ENCODE measurements around the gene QDPR. TPM values are rescaled to one million over a fixed set of nuclear protein-coding genes. Genes with fewer than 3 reads are reported as not detected.

QDPR gene
- total and polyA plus RNA-seq, 2 donors (not counting 1 experiment from before 2014, with no cell fraction given) = 2.7 to 8.1 TPM

GRCh38 chr4:17521595-17521994, 9.7 kb upstream of the QDPR start:
- Histone ChIP-seq H3K27ac (ENCODE audit: low read length in 2 of 2) (no peak overlapping the region), H3K4me1 (ENCODE audit: control insufficient read depth in 2 of 2, insufficient read depth in 2 of 2, low read length in 2 of 2) (no peaks in the 10 kb centered on the region), H3K4me2 (replicated peaks; ENCODE audit: low read depth, low read length, poor library complexity, severe bottlenecking) (no peak overlapping the region), H3K9me3 (ENCODE audit: control extremely low read depth in 1 of 3, control insufficient read depth in 2 of 3, insufficient read depth in 1 of 3, low read length in 2 of 3) (no peaks in the 10 kb centered on the region), H2AFZ (ENCODE audit: insufficient read depth, low read depth, low read length, poor library complexity, severe bottlenecking) (no peak overlapping the region), H3K36me3 (replicated peaks in 1 of 2; ENCODE audit: control extremely low read depth in 1 of 2, control insufficient read depth in 1 of 2, extremely low read depth in 1 of 2, insufficient read depth in 2 of 2, low read length in 1 of 2) (no peaks in the 10 kb centered on the region), H3K4me3 (ENCODE audit: control extremely low read depth in 1 of 5, extremely low read depth in 1 of 5, insufficient read depth in 1 of 5, low read depth in 2 of 5, low read length in 4 of 5) (no peak overlapping the region), H3K9ac (ENCODE audit: low read length) (no peak overlapping the region), H3K79me2 (ENCODE audit: control insufficient read depth, insufficient read depth, low read length) (no peaks in the 10 kb centered on the region), H3K27me3 (replicated peaks in 1 of 4; ENCODE audit: control extremely low read depth in 1 of 4, control insufficient read depth in 3 of 4, insufficient read depth in 4 of 4, low read length in 3 of 4) (peaks cover 0 to 6% (median 3%) of the 10 kb centered on the region in 4 experiments), H4K20me1 (ENCODE audit: control insufficient read depth, insufficient read depth, low read length, poor library complexity, severe bottlenecking) (no peaks in the 10 kb centered on the region)
- peaks cover 26% of the 10 kb centered on the region for H3K27me3 Mint-ChIP-seq
- intact Hi-C loops (cut with micrococcal nuclease) = no loop called here
- POLR2A ChIA-PET = no interaction called here
- ATAC-seq (ENCODE audit: low read depth) (no peak), DNase-seq (no peak)
- no peak overlapping the region for H3K27ac Mint-ChIP-seq
- H3K9me3 Mint-ChIP-seq (ENCODE audit: insufficient read depth) = no peaks in the 10 kb centered on the region
- H3K4me1 Mint-ChIP-seq = no peaks in the 10 kb centered on the region
- 97% methylated on average over 3 of the region's 5 CpGs for WGBS (ENCODE audit: insufficient coverage)
- no peak for TF ChIP-seq CTCF (IDR thresholded peaks at IDR 0.05)
- CTCF ChIA-PET = interaction anchor here (1.7 kb wide), 1 partner anchor 27 kb away, joined by 5 read pairs; no protein-coding TSS in a partner anchor
- H3K4me3 Mint-ChIP-seq = no peak overlapping the region

- ChIA-PET POLR2A (no interaction called here), CTCF (interaction anchor here (1.4 kb wide), 1 partner anchor 31 kb away, joined by 5 read pairs; no protein-coding TSS in a partner anchor)
- H2AFZ ChIP-seq (ENCODE audit: insufficient read depth, low read depth, low read length, poor library complexity, severe bottlenecking) = no peak overlapping the region
- intact Hi-C loops (cut with micrococcal nuclease) = no loop called here
- H3K9ac ChIP-seq (ENCODE audit: low read length) = no peak overlapping the region
- H3K4me3 ChIP-seq (ENCODE audit: control extremely low read depth in 1 of 5, extremely low read depth in 1 of 5, insufficient read depth in 1 of 5, low read depth in 2 of 5, low read length in 4 of 5) = no peak overlapping the region
- H3K4me2 ChIP-seq (replicated peaks; ENCODE audit: low read depth, low read length, poor library complexity, severe bottlenecking) = no peak overlapping the region
- ATAC-seq (ENCODE audit: low read depth) (no peak), DNase-seq (no peak)
- no peak overlapping the region for H3K27ac ChIP-seq (ENCODE audit: low read length in 2 of 2)
- no peaks in the 10 kb centered on the region for H4K20me1 ChIP-seq (ENCODE audit: control insufficient read depth, insufficient read depth, low read length, poor library complexity, severe bottlenecking)
- TF ChIP-seq EZH2 (IDR thresholded peaks at IDR 0.05; ENCODE audit: borderline replicate concordance, insufficient read depth, low read depth, low read length, poor library complexity, severe bottlenecking) = no peak
- no peak for TF ChIP-seq CTCF (IDR thresholded peaks at IDR 0.05)
- 78% methylated on average over 3 of the region's 5 CpGs for WGBS (ENCODE audit: insufficient coverage)
- peaks cover 36% of the 10 kb centered on the region for H3K27me3 Mint-ChIP-seq
- no peaks in the 10 kb centered on the region for H3K9me3 ChIP-seq (ENCODE audit: control extremely low read depth in 1 of 3, control insufficient read depth in 2 of 3, insufficient read depth in 1 of 3, low read length in 2 of 3)
- H3K27me3 ChIP-seq (replicated peaks in 1 of 4; ENCODE audit: control extremely low read depth in 1 of 4, control insufficient read depth in 3 of 4, insufficient read depth in 4 of 4, low read length in 3 of 4) = peaks cover 0 to 6% (median 2%) of the 10 kb centered on the region in 4 experiments
- H3K4me1 Mint-ChIP-seq = peaks cover 2% of the 10 kb centered on the region
- H3K36me3 ChIP-seq (replicated peaks in 1 of 2; ENCODE audit: control extremely low read depth in 1 of 2, control insufficient read depth in 1 of 2, extremely low read depth in 1 of 2, insufficient read depth in 2 of 2, low read length in 1 of 2) = no peaks in the 10 kb centered on the region
- H3K4me1 ChIP-seq (ENCODE audit: control insufficient read depth in 2 of 2, insufficient read depth in 2 of 2, low read length in 2 of 2) = peaks cover 2 to 3% of the 10 kb centered on the region in 2 donors
- no peak overlapping the region for H3K4me3 Mint-ChIP-seq
- no peak overlapping the region for H3K27ac Mint-ChIP-seq
- H3K79me2 ChIP-seq (ENCODE audit: control insufficient read depth, insufficient read depth, low read length) = no peaks in the 10 kb centered on the region
- no peaks in the 10 kb centered on the region for H3K9me3 Mint-ChIP-seq (ENCODE audit: insufficient read depth)
These were observed 5.8 kb upstream of the QDPR start for GRCh38 chr4:17517664-17518063.

All from B cell (primary cell).